Measurements from ENCODE around the gene SP6. TPM values are rescaled to one million over a fixed set of nuclear protein-coding genes. Genes with fewer than 3 reads are reported as not detected.
A peak's percentile ranks its signal among the peaks of the same experiment; 100 is the strongest.

Gene SP6
- total RNA-seq, 2 donors from 2014 or later, result 0.16 to 0.23 TPM

DNA sequence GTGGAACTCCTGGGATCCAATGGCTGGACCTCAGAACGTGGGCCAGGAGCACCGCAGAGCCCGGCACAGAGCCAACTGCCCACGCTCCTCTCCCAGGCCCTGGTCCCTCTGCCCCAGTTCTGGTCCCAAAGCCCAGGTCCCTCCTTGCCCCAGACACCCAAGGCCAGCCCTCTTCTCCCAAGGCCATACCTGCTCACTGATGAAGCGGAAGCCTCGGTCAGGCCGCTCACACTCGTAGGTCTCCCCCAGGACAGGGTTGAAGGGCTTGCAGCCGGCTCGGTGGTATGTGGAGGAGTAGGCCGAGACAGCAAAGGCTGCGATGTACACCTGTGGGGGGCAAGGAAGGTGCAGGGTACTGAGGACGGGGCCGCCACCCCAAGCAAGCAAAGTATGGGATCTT is 37.9 kb downstream of the SP6 start:
- Mint-ChIP-seq H3K36me3 (peaks cover 0 to 10% of the 10 kb centered on the region in 2 donors), H3K27ac (peak overlapping the region in 1 of 2 donors; percentile 36), H3K9me3 (no peaks in the 10 kb centered on the region)
- no peak for DNase-seq (ENCODE audit: low spot score in 2 of 2)
- no peak for ATAC-seq

DNA sequence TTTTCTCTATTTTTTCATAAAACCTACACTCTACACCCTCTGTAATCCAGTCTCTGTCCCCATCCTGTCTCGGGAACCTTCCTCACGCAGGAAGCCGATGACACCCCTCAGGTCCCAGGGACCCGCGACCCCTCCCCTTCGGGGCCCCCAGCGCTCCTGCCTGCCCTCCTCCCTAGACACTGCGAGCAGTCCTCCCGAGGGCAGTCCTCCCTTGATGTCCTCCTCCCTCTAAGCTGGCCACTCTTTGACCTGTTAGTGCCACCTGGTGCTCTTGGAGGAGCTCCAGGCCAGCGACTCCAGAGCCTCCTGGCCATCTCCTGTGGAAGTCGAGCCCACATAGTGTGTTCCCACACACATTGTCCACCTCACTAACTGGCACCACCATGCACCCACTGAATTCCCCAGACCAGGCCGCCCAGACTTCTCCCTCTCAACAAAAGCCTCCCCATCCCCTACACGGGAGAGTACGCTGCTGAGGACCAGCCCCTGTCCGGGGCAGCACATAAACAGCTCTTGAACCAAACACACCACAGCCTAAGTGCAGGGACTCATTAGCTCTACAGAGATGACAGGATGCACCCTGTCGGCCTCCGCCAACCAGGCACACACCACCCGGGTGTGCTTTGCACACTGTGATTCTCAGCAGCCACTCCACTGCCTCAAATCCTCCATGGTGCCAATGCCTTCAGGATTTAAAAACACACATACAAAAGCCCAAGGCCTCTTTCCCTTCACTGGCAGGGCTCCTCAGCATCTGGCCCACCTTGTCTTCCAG is 38.6 kb downstream of the SP6 start:
- Mint-ChIP-seq H3K36me3 (peaks cover 0 to 10% of the 10 kb centered on the region in 2 donors), H3K9me3 (no peaks in the 10 kb centered on the region), H3K27ac (peak overlapping the region; percentile 18 to 36)
- DNase-seq (ENCODE audit: low spot score in 2 of 2) (peak in 1 of 2 donors; percentile 42), ATAC-seq (no peak)

DNA sequence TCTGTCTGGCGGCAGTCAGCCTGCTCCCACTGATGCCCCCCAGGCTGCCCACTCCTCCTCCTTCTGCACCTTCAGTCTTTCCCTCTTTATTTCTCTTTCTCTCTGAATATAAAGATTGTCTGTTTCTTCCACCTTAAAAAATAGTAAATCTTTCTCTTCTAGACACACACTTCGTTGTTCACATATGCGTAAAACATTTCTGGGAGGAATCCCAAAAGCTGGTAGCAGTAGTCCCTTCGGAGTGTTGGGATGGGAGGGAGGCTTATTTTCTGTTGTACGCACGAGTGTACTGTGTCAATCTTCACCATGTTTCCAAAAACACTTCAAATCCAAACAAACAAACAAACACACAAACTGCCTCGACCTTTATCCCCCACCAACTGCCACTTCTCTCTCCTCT is 39.3 kb downstream of the SP6 start:
- Mint-ChIP-seq H3K36me3 (peaks cover 0 to 10% of the 10 kb centered on the region in 2 donors), H3K27ac (peak overlapping the region; percentile 36 to 95), H3K9me3 (no peaks in the 10 kb centered on the region)
- no peak for DNase-seq (ENCODE audit: low spot score in 2 of 2)
- no peak for ATAC-seq

DNA sequence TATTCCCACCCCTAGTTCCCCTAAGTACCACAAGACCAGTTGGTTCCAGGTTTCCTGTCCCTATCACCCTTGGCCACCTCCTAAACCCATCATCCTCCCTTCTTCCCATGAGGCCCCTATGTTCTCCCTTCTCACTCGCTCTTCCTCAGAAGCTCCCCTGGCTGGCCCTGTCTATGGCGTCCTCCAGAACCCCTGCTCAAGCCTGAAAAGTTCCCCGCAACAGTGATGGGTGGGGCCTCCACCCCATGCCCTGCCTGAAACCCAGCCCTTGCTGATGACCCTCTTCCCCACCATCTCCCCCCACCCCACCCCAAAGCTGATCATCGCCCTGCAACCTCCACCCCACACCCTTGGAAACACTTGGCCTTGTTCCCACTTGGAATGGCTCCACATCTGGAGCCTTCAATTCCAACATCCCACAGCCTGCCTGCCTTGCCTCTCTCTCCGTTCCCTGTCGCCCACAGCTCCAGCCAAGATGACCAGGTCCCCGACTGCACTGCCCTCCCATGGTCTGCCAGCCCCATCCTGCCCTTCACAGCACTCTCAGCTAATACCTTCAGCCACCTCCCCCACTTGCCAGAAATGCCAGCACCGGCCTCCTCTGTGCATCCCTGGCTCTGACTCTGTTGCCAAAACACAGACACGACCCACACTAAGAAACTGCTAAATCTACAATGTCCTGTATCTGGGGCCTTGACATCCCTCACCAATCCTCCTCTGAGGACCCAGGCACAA is 39.9 kb downstream of the SP6 start:
- Mint-ChIP-seq H3K36me3 (peaks cover 0 to 10% of the 10 kb centered on the region in 2 donors), H3K9me3 (no peaks in the 10 kb centered on the region), H3K27ac (peak overlapping the region; percentile 36 to 95)
- ATAC-seq (no peak), DNase-seq (ENCODE audit: low spot score in 2 of 2) (peak in 1 of 2 donors; percentile 41)

DNA sequence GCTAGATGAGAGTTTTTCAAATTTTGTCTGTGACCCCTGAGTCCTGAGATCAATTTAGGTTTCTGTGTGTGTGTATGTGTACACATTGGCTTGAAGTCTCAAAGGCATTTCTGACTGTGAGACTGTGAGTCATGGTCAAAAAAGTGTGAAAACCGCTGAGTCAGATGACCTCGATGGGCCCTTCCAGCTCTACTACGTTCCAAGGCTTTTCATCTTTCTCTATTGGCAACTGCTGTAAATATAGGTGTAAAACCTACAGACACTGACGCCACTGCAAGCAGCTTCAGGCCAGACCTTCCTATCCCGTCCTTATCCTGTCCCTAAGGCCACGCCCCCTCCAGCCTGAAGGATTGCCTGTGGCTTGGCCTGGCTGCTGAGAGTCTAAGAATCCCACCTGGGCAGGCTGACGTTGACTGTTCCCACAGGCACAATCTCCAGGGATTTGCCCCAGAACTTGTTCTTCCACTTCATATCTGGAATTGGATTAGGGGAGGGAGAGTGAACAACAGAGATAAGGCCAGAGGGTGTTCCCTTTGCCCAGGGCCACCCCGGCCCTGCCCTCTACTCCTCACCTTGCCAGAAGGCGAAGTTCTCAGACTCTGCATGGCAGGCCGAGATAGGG is 40.7 kb downstream of the SP6 start:
- ATAC-seq, result peak; percentile 88 to 93
- H3K36me3 Mint-ChIP-seq, result peaks cover 0 to 10% of the 10 kb centered on the region in 2 donors
- peak in 1 of 2 donors; percentile 43 for DNase-seq (ENCODE audit: low spot score in 2 of 2)
- no peaks in the 10 kb centered on the region for H3K9me3 Mint-ChIP-seq
- H3K27ac Mint-ChIP-seq, result peak overlapping the region; percentile 36 to 70

DNA sequence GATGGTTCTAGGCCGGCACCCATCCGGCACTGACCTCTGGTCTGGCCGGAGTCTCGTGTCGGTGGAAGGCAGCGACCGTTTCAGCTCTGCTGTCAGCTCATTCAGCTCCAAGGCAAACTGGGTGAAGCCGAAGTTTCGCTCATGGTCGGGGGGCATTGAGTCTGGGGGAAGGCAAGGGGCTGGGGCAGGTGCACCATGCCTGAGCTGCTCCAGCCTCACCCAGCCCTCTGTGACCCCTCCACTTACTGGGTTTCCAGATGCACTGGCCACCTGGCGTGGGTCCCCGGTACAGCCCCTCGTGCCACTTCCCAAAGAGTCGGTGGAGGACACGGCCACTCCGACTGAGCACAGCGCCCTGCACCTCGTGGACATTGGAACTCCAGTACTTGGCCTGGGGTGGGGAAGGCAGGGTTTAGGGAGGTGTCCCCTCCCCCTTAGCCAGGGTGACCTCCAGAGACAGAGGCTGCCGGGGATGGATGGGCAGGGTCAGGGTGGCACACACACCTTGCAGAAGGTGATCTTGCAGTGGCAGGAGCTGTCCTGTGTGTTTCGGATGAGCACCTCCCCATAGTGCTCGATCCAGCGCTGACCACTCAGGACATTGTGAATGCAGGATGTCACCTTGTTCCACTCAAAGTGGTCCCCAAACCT is 42.0 kb downstream of the SP6 start:
- H3K36me3 Mint-ChIP-seq, result peaks cover 0 to 10% of the 10 kb centered on the region in 2 donors

DNA sequence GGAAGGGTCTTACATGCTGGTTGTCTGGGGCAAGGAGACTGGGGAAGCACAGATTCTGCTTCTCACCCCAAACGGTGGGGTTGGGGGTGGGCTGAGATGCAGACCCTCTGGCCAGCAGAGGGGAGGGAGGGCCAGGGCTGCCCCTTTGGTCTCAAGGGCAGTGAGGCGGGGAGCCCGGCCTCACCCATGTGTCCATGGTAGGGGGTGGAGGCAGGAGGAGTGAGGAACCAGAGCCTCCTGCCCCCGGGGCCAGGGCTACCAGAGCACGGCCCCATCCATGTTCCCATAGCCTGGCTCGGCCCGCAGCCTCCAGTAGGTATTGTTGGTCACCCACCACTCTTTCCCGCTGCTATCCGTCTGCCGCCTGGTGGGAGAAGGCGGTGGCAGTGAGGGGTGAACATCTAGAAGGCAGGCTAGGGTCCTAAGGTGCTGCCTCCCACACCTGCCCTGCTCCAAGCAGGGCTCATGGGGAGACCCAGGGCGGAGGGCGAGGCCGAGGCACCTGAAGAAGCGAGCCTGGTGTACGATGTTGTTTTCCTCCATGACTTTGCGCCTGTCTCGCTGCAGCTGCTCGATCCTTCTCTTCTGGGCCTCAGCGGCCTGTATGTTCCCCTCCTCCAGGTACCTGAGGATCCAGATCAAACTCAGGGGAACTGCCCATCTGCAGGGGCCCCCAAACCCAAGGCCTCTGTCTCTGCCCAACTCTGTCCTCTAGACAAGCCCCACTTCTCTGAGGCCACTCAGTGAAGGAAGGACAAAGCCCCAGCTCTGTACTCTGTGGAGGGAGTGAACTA is 42.7 kb downstream of the SP6 start:
- no peak for ATAC-seq
- Mint-ChIP-seq H3K27ac (peak overlapping the region in 1 of 2 donors; percentile 72), H3K36me3 (peaks cover 0 to 10% of the 10 kb centered on the region in 2 donors), H3K9me3 (no peaks in the 10 kb centered on the region)
- DNase-seq (ENCODE audit: low spot score in 2 of 2), result peak in 1 of 2 donors; percentile 52

More for the DNA sequence above, 42.0 kb downstream of the SP6 start:
- Mint-ChIP-seq H3K9me3 (no peaks in the 10 kb centered on the region), H3K27ac (peak overlapping the region in 1 of 2 donors; percentile 14)
- ATAC-seq, result no peak
- peak in 1 of 2 donors; percentile 49 for DNase-seq (ENCODE audit: low spot score in 2 of 2)

DNA sequence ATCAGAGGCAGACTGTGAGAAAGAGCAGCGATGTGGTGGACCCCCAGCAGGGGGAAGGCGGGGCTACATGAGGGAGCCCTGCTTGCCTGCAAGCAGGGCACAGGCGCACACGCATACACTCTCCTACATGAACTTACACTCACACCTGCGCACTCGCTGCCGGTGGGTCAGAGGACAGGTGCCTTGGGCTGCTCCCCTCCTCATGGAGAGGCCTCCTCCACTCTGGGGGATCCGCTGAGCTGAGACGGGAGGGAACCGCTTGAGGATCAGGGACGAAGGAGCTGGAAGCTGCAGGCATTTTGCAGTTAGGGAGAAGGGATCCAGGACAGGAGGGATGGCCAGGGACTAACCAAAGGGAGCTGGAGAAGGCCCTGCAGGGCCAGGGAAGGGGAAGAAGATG is 43.5 kb downstream of the SP6 start:
- H3K36me3 Mint-ChIP-seq, result peaks cover 0 to 10% of the 10 kb centered on the region in 2 donors
- ATAC-seq, result no peak
- no peaks in the 10 kb centered on the region for H3K9me3 Mint-ChIP-seq
- H3K27ac Mint-ChIP-seq, result no peak overlapping the region
- no peak for DNase-seq (ENCODE audit: low spot score in 2 of 2)

DNA sequence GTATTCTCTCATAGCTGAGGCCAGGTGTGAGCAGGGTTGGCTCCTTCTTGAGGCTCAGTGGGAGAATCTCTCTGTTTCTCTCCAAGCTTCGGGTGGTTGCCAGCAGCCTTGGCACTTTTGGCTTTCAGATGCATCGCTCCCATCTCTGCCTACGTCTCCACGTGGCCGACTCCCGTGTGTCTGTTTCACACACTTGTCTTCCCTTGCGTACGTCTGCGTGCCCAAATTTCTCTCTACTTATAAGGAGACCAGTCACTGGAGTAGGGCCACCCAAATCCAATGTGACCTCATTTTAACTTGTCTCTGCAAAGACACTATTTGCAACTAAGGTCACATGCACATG is 44.1 kb downstream of the SP6 start:
- H3K36me3 Mint-ChIP-seq, result peaks cover 0 to 10% of the 10 kb centered on the region in 2 donors
- no peak for ATAC-seq

DNA sequence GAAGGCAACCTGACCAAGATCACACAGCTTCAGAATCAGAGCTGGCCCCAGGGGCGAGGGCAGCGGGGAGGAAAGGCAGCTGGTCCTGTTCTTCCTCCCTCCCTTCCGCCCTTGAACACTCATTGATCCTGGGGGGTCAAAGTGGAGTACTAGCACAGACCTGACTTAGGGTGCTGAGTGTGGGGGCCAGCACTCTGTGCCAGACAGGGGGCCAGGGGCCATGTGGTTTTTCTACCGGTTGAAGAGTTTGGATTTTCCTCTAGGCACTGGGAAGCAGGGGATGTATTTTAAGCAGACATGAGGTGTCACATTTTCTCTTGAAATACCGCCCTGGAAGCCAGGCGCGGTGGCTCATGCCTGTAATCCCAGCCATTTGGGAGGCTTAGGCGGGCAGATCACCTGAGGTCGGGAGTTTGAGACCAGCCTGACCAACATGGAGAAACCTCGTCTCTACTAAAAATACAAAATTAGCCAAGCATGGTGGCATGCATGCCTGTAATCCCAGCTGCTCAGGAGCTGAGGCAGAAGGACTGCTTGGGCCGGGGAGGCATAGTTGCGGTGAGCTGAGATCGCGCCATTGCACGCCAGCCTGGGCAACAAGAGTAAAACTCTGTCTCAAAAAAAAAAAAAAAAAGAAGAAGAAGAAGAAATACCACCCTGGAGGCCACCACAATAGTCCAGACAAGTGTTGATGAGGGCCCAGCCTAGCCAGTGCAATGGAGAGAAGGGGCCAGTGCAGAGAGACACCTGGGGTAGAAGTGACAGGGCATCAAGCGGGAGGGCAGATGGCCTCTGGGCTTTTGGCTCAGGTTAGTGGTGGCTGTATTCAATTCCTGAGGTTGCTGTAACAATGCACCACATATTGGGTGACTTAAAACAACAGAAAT is 44.7 kb downstream of the SP6 start:
- ATAC-seq (no peak), DNase-seq (ENCODE audit: low spot score in 2 of 2) (no peak)
- H3K9me3 Mint-ChIP-seq, result no peaks in the 10 kb centered on the region
- H3K36me3 Mint-ChIP-seq, result peaks cover 0 to 10% of the 10 kb centered on the region in 2 donors
- no peak overlapping the region for H3K27ac Mint-ChIP-seq

More for the DNA sequence above, 44.1 kb downstream of the SP6 start:
- no peak for DNase-seq (ENCODE audit: low spot score in 2 of 2)
- H3K27ac Mint-ChIP-seq, result no peak overlapping the region
- H3K9me3 Mint-ChIP-seq, result no peaks in the 10 kb centered on the region

DNA sequence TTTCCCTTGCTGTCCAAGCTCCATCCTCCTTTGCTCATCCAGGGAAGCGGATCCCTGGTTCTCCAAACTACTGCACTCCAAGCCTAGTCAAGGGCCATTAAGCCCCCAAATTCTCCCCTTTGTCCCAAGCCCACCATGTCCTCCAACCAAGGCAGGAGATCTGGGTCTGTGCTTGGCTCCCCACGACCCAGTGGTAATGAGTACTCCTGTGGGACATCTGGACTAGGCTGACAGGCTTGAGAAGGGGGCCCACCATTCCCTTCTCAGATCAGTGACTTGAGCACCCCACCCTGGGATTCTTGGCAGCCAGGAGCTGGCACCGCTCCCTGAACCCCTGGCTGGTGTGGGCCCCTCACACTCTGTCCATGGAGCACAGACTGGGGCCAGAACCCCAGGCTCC is 46.5 kb downstream of the SP6 start:
- ATAC-seq (no peak), DNase-seq (ENCODE audit: low spot score in 2 of 2) (no peak)
- Mint-ChIP-seq H3K9me3 (no peaks in the 10 kb centered on the region), H3K36me3 (no peaks in the 10 kb centered on the region), H3K27ac (no peak overlapping the region)

DNA sequence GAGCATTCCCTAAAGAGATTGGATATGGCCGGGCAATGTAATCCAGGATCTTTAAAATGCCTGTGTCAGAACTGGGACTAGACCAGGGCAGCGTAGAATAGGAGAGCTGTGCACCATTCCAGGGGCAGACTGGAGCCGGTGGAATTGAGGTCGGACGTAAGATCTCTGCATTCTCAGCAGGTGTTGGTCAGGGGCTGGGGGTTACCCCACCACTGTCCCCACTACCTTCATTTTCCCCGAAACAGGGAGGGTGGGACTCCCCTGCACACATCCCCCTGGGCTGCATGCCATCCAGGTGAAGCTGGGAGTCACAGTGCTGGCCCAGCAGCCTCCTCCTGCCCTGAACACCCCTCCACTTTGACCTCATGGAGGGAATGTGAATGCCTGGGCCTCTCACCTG is 47.2 kb downstream of the SP6 start:
- no peak overlapping the region for H3K27ac Mint-ChIP-seq
- ATAC-seq, result no peak
- DNase-seq (ENCODE audit: low spot score in 2 of 2), result no peak
- H3K36me3 Mint-ChIP-seq, result no peaks in the 10 kb centered on the region
- H3K9me3 Mint-ChIP-seq, result no peaks in the 10 kb centered on the region

DNA sequence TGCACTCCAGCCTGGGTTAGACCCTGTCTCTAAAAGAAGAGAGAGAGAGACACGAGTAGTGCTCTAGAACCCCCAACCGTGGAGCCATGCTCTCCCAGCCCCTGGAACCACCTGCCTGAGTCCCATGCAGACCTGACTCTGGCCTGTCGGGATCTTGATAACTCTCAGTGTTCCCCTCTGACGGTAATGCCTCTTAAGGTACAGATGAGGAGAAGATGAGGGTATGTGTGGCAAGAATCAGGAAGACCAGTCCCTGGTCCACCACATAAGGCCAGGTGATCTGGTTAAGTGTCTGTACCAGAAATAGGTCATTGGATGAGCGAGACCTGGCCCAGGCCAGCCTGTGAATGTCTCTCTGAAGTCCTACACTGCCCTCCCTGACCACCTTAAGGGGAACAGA is 47.8 kb downstream of the SP6 start:
- ATAC-seq (no peak), DNase-seq (ENCODE audit: low spot score in 2 of 2) (no peak)
- H3K27ac Mint-ChIP-seq, result no peak overlapping the region
- H3K9me3 Mint-ChIP-seq, result no peaks in the 10 kb centered on the region
- H3K36me3 Mint-ChIP-seq, result no peaks in the 10 kb centered on the region

DNA sequence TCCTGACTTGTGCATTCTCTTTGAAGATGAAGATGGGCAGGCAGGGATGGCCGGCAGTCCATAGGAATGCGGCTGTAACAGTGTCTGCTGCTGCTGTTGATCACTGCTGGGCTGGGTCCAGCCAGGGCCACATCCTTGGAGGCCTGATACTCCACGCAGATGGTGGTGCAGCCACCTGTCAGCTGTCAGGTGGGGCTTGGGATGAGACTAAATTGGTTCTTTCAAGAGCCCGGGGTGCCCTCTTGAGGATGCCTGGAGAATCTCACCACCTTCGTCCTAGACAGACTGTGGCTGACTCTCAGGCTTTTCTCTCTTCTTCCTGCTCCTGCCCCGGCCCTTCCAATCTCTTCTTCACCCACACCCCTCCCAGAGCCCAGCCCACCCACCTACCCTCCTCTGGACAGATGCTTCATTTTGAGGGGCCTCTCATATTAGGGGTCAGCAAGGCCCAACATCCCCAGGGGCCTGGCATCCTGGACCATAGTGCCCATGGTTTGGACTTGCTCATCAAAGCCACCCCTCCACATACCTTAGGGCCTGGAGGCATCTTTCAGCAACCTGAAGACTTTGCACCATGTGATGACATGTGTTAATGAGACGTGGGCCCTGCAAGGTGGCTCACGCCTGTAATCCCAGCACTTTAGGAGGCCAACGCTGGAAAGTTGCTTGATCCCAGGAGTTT is 48.5 kb downstream of the SP6 start:
- Mint-ChIP-seq H3K27ac (no peak overlapping the region), H3K36me3 (no peaks in the 10 kb centered on the region), H3K9me3 (no peaks in the 10 kb centered on the region)
- peak; percentile 89 to 94 for ATAC-seq
- peak in 1 of 2 donors; percentile 63 for DNase-seq (ENCODE audit: low spot score in 2 of 2)

DNA sequence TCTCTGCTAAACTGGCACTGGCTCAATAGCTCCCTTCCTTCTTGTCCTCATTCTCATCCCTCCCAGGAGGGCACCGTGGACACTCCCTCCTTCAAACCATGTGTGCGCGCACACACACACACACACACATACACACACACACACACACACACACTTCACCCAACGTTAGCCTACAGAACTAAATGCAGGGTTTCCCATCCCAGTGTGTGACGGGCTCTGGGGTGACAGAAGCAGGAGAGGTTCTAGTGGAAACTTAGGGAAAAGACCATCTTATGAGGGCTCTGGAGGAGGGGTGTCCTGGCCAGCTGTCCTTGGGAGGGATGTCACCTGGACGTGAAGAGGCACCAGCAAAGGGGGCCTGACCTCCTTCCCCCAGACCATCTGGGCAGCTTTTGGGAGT is 49.1 kb downstream of the SP6 start:
- Mint-ChIP-seq H3K9me3 (no peaks in the 10 kb centered on the region), H3K27ac (no peak overlapping the region), H3K36me3 (no peaks in the 10 kb centered on the region)
- ATAC-seq (no peak), DNase-seq (ENCODE audit: low spot score in 2 of 2) (no peak)
